KMS-11 (cell line): ENCODE measurements around the gene ZNF486.

Source experiments
- H2AFZ ChIP-seq: fragments of 200-600 bp; sonication (generic); 2 replicates; pipeline ENCODE4 v1.6.1; 2016; ENCODE audit warnings: antibody characterized with exemption, mixed run types, low read depth
- H3K27ac ChIP-seq: fragments of 200-600 bp; sonication (generic); 2 replicates; pipeline ENCODE4 v1.6.1; 2016; ENCODE audit warnings: mild to moderate bottlenecking, mixed run types
- H3K27me3 ChIP-seq: fragments of 200-600 bp; sonication (generic); 2 replicates; pipeline ENCODE4 v1.6.1; 2017; ENCODE audit warnings: mild to moderate bottlenecking, low read depth, mixed run types, moderate library complexity; ENCODE audit not compliant: insufficient read depth
- H3K36me3 ChIP-seq: fragments of 200-600 bp; sonication (generic); 2 replicates; pipeline ENCODE4 v1.6.1; 2017; ENCODE audit warnings: mild to moderate bottlenecking, mixed run types; ENCODE audit not compliant: insufficient read depth
- H3K4me1 ChIP-seq: fragments of 200-600 bp; sonication (generic); 2 replicates; pipeline ENCODE4 v1.6.1; 2016; ENCODE audit warnings: mild to moderate bottlenecking, low read depth, mixed run types; ENCODE audit not compliant: poor library complexity, severe bottlenecking
- H3K4me2 ChIP-seq: fragments of 200-600 bp; sonication (generic); 2 replicates; pipeline ENCODE4 v1.7.0; 2016; ENCODE audit warnings: mild to moderate bottlenecking, mixed run types
- H3K4me3 ChIP-seq: fragments of 200-600 bp; sonication (generic); IDR thresholded peaks from 2 replicates; pipeline ENCODE4 v1.6.1; 2017; ENCODE audit warnings: low read depth, low read length, mixed read lengths; ENCODE audit not compliant: insufficient read depth
- H3K79me2 ChIP-seq: fragments of 200-600 bp; sonication (generic); 2 replicates; pipeline ENCODE4 v1.6.1; 2016; ENCODE audit warnings: low read depth, mixed run types; ENCODE audit not compliant: insufficient read depth
- H3K9ac ChIP-seq: fragments of 200-600 bp; sonication (generic); 2 replicates; pipeline ENCODE4 v1.6.1; 2016; ENCODE audit warnings: mild to moderate bottlenecking, mixed run types
- H4K20me1 ChIP-seq: fragments of 200-600 bp; sonication (generic); 2 replicates; pipeline ENCODE4 v1.6.1; 2016; ENCODE audit warnings: mild to moderate bottlenecking, mixed run types; ENCODE audit not compliant: insufficient read depth
- TF ChIP-seq, protein P1 (sequence below): fragments of 200-600 bp; sonication (generic); conservative IDR thresholded peaks from 2 replicates; pipeline ENCODE4 v1.6.1; 2017; ENCODE audit warnings: low read depth, mild to moderate bottlenecking, antibody characterized with exemption, low read length, moderate library complexity, mixed read lengths

The ZNF486 gene

DNA sequence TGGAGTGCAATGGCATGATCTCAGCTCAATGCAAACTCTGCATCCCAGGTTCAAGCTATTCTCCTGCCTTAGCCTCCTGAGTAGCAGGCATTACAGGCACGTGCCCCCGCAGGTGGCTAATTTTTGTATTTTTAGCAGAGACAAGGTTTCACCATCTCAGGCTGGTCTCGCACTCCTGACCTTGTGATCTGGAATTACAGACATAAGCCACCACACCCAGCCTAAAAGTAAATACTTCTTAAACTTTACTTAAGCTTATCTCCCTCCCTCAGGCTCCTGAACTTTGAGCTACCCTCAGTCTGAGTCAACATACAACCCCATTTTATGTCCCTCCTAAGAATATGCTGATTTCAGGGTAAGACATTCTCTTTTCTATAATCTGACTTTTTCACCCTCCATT lies 66.1 kb downstream of the ZNF486 start:
- H3K79me2 ChIP-seq = no peaks in the 10 kb centered on the region
- TF ChIP-seq, protein P1, sequence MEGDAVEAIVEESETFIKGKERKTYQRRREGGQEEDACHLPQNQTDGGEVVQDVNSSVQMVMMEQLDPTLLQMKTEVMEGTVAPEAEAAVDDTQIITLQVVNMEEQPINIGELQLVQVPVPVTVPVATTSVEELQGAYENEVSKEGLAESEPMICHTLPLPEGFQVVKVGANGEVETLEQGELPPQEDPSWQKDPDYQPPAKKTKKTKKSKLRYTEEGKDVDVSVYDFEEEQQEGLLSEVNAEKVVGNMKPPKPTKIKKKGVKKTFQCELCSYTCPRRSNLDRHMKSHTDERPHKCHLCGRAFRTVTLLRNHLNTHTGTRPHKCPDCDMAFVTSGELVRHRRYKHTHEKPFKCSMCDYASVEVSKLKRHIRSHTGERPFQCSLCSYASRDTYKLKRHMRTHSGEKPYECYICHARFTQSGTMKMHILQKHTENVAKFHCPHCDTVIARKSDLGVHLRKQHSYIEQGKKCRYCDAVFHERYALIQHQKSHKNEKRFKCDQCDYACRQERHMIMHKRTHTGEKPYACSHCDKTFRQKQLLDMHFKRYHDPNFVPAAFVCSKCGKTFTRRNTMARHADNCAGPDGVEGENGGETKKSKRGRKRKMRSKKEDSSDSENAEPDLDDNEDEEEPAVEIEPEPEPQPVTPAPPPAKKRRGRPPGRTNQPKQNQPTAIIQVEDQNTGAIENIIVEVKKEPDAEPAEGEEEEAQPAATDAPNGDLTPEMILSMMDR = no peak
- H3K4me1 ChIP-seq = no peaks in the 10 kb centered on the region
- no peak overlapping the region for H3K4me3 ChIP-seq
- no peaks in the 10 kb centered on the region for H3K27me3 ChIP-seq
- H3K9ac ChIP-seq = no peak overlapping the region
- no peaks in the 10 kb centered on the region for H4K20me1 ChIP-seq
- no peaks in the 10 kb centered on the region for H3K36me3 ChIP-seq
- no peak overlapping the region for H3K27ac ChIP-seq
- no peak overlapping the region for H3K4me2 ChIP-seq
- no peak overlapping the region for H2AFZ ChIP-seq

DNA sequence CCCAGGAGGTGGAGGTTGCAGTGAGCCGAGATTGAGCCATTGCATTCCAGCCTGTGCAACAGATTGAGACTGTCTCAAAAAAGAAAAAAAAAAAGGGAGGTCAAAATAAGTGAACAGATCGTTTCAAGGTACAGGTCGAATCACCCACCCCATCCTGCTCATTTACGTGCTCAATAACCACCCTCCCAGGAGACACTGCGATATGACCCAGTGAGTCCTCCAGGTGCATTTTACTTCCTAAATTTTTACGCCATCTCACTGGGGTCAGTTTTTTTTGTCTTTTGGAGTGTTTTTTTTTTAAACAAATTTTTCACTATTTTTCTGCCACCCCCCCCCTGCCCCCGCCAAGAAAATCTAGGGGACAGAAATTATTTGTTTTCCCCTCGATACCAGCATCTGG lies 68.1 kb downstream of the ZNF486 start:
- TF ChIP-seq, protein P1 = no peak
- Histone ChIP-seq H2AFZ (no peak overlapping the region), H3K4me3 (no peak overlapping the region), H3K79me2 (no peaks in the 10 kb centered on the region), H4K20me1 (no peaks in the 10 kb centered on the region), H3K27me3 (no peaks in the 10 kb centered on the region), H3K36me3 (no peaks in the 10 kb centered on the region), H3K4me2 (no peak overlapping the region), H3K9ac (no peak overlapping the region), H3K27ac (no peak overlapping the region), H3K4me1 (no peaks in the 10 kb centered on the region)

DNA sequence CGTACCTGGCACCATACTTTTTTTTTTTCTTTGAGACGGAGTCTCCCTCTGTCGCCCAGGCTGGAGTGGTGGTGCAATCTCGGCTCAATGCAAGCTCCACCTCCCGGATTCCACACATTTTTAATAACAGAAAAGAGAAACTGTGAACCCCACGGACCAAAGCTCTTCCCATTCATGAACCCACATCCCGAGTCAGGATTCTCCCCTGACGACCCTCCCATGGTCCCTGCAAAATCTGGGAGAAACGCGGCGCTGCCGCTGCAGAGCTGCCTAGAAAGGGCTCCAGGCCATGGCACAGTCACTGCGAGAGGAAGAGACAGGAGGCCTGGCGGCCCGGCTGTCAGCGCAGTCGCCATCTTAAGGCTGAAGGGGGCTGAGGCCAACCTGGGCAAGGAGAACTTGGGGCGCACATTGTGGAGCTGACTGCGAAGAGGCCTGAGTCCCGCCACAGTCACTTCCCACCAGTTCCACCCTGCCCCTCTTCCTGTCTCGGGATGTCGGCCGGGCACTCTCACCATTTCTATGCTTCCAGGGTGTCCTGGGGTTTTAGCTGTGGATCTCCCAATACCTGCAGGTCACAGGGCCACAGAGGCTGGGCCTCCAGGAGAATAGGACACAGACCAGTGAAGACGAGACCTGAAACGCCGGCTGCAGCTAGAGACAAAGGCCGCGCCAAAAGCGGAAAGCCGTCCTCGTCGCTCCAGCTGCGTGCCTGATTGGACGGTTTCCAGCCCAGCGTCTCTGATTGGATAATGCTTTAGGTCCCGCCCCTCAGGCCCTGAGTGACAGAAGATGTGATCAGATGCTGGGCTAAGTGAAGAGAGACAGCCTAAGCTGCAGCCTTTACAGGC lies 71.0 kb downstream of the ZNF486 start:
- H2AFZ ChIP-seq = no peak overlapping the region
- H3K9ac ChIP-seq = no peak overlapping the region
- H3K4me3 ChIP-seq = no peak overlapping the region
- no peaks in the 10 kb centered on the region for H3K36me3 ChIP-seq
- no peaks in the 10 kb centered on the region for H3K79me2 ChIP-seq
- no peak overlapping the region for H3K27ac ChIP-seq
- H3K4me2 ChIP-seq = no peak overlapping the region
- TF ChIP-seq, protein P1 = no peak
- H3K4me1 ChIP-seq = no peaks in the 10 kb centered on the region
- H3K27me3 ChIP-seq = no peaks in the 10 kb centered on the region
- H4K20me1 ChIP-seq = no peaks in the 10 kb centered on the region

DNA sequence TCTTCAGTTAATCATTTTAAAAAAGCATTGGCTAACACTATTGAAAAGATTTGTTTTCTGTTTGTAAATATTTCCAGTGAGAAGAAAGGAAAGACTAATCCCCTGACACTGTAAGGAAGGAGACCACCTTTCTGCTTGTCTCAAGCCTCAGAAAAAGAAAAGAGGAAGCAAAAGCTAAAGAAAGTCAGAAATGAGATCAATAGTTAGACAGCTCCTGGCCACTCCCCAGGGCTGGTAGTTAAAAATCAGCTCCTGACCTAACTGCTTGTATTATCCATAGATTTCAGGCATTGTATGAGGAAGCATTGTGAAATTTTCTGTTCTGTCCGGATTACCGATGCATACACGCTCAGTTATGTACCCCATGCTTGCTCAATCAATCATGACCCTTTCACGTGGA lies 76.6 kb downstream of the ZNF486 start:
- Histone ChIP-seq H2AFZ (no peak overlapping the region), H3K79me2 (no peaks in the 10 kb centered on the region), H4K20me1 (no peaks in the 10 kb centered on the region), H3K4me1 (no peaks in the 10 kb centered on the region), H3K4me3 (no peak overlapping the region), H3K27me3 (no peaks in the 10 kb centered on the region), H3K9ac (no peak overlapping the region), H3K36me3 (no peaks in the 10 kb centered on the region), H3K27ac (no peak overlapping the region), H3K4me2 (no peak overlapping the region)
- TF ChIP-seq, protein P1 = no peak
